MM.1S (cell line): ENCODE results near the gene BTBD1.

Experiments
- DNase-seq: peaks from one replicate; pipeline ENCODE4 v3.0.0-alpha.2; 2015
- H2AFZ ChIP-seq: fragments of 300-600 bp; sonication (generic); 2 replicates; pipeline ENCODE4 v1.6.0; 2016; ENCODE audit warnings: antibody characterized with exemption, low read length
- H3F3A ChIP-seq: fragments of 300-600 bp; sonication (generic); 2 replicates; pipeline ENCODE4 v1.6.1; 2016; ENCODE audit warnings: mild to moderate bottlenecking, antibody characterized with exemption, low read length, moderate library complexity, mixed read lengths; ENCODE audit not compliant: insufficient read depth
- H3K27ac ChIP-seq: fragments of 300-600 bp; sonication (generic); 2 replicates; pipeline ENCODE4 v1.5.1; 2016; ENCODE audit warnings: mild to moderate bottlenecking, low read length
- H3K27me3 ChIP-seq: fragments of 300-600 bp; sonication (generic); replicated peaks from 2 replicates; pipeline ENCODE4 v1.6.0; 2016; ENCODE audit warnings: low read length; ENCODE audit not compliant: insufficient read depth
- H3K36me3 ChIP-seq: fragments of 300-600 bp; sonication (generic); replicated peaks from 2 replicates; pipeline ENCODE4 v1.6.1; 2016; ENCODE audit warnings: mild to moderate bottlenecking, low read length, mixed read lengths; ENCODE audit not compliant: insufficient read depth
- H3K4me1 ChIP-seq: fragments of 300-600 bp; sonication (generic); 2 replicates; pipeline ENCODE4 v1.6.1; 2016; ENCODE audit warnings: low read length, mixed read lengths
- H3K4me2 ChIP-seq: fragments of 300-600 bp; sonication (generic); 2 replicates; pipeline ENCODE4 v1.6.0; 2016; ENCODE audit warnings: low read depth, low read length
- H3K4me3 ChIP-seq: fragments of 300-600 bp; sonication (generic); 2 replicates; pipeline ENCODE4 v1.5.1; 2016; ENCODE audit warnings: low read length, mixed read lengths
- H3K79me2 ChIP-seq: fragments of 300-600 bp; sonication (generic); 2 replicates; pipeline ENCODE4 v1.6.1; 2016; ENCODE audit warnings: mixed run types, low read length, mixed read lengths
- H3K9ac ChIP-seq: fragments of 300-600 bp; sonication (generic); 2 replicates; pipeline ENCODE4 v1.6.1; 2016; ENCODE audit warnings: low read length, mixed read lengths
- H3K9me2 ChIP-seq: fragments of 300-600 bp; sonication (generic); replicated peaks from 2 replicates; pipeline ENCODE4 v1.6.1; 2016; ENCODE audit warnings: mild to moderate bottlenecking, low read length, mixed read lengths; ENCODE audit not compliant: insufficient read depth
- H3K9me3 ChIP-seq: fragments of 300-600 bp; sonication (generic); replicated peaks from 2 replicates; pipeline ENCODE4 v1.6.1; 2016; ENCODE audit warnings: mild to moderate bottlenecking, low read length, mixed read lengths; ENCODE audit not compliant: insufficient read depth
- H4K20me1 ChIP-seq: fragments of 300-600 bp; sonication (generic); 2 replicates; pipeline ENCODE4 v1.6.1; 2016; ENCODE audit warnings: mild to moderate bottlenecking, low read length, moderate library complexity, mixed read lengths; ENCODE audit not compliant: insufficient read depth
- EZH2 ChIP-seq: fragments of 300-600 bp; sonication (generic); optimal IDR thresholded peaks from 2 replicates; pipeline ENCODE3; 2017; ENCODE audit warnings: low read depth, mild to moderate bottlenecking, antibody characterized with exemption, low read length, mixed read lengths
- EZH2phosphoT487 ChIP-seq: fragments of 300-600 bp; sonication (generic); IDR thresholded peaks from 2 replicates; pipeline ENCODE4 v1.6.1; 2018; ENCODE audit warnings: antibody characterized with exemption, low read length
- TF ChIP-seq, protein P1 (sequence below): fragments of 300-600 bp; sonication (generic); IDR thresholded peaks from 2 replicates; pipeline ENCODE4 v1.5.1; 2016; ENCODE audit warnings: antibody characterized with exemption, low read length, mixed read lengths

The BTBD1 gene

DNA sequence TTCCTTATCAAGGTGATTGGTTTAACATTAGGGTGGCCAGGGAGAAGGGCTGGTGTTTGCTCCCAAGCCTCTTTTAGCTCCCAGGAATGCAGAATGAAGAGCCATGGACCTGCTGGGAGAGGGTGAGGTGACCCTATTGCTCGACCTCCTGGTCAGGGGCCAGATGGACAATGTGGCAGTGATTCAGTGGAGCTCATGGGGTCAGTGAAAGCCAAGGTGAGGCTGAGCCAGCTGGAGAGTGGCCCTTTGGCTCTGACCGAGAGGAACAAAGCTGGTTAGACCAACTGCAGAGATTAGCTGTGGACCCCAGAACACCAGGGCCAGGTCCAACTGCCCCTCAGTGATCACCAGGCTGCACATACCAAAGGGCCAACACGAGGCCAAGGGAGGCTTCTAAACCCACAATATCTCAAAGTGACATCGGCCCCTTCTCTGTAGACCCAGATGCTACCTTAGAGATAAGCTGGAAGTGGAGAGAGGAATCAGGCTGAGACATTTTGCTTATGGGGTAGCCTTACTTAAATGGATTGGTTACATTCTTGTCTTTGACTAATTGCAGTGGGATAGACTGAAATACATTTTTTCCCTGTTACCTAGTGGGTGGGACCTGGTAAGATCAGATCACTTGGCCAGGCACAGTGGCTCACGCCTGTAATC lies 15.8 kb upstream of the BTBD1 start:
- no peaks in the 10 kb centered on the region for H3F3A ChIP-seq
- no peak overlapping the region for H3K9ac ChIP-seq
- H3K4me1 ChIP-seq, result no peaks in the 10 kb centered on the region
- no peak overlapping the region for H3K27ac ChIP-seq
- H3K9me3 ChIP-seq, result no peaks in the 10 kb centered on the region
- H3K4me2 ChIP-seq, result no peak overlapping the region
- no peaks in the 10 kb centered on the region for H4K20me1 ChIP-seq
- H2AFZ ChIP-seq, result no peak overlapping the region
- no peaks in the 10 kb centered on the region for H3K79me2 ChIP-seq
- H3K4me3 ChIP-seq, result no peak overlapping the region
- H3K9me2 ChIP-seq, result no peaks in the 10 kb centered on the region
- no peak for TF ChIP-seq EZH2phosphoT487
- TF ChIP-seq, protein P1, sequence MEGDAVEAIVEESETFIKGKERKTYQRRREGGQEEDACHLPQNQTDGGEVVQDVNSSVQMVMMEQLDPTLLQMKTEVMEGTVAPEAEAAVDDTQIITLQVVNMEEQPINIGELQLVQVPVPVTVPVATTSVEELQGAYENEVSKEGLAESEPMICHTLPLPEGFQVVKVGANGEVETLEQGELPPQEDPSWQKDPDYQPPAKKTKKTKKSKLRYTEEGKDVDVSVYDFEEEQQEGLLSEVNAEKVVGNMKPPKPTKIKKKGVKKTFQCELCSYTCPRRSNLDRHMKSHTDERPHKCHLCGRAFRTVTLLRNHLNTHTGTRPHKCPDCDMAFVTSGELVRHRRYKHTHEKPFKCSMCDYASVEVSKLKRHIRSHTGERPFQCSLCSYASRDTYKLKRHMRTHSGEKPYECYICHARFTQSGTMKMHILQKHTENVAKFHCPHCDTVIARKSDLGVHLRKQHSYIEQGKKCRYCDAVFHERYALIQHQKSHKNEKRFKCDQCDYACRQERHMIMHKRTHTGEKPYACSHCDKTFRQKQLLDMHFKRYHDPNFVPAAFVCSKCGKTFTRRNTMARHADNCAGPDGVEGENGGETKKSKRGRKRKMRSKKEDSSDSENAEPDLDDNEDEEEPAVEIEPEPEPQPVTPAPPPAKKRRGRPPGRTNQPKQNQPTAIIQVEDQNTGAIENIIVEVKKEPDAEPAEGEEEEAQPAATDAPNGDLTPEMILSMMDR, result no peak
- TF ChIP-seq EZH2, result no peak
- H3K27me3 ChIP-seq, result no peaks in the 10 kb centered on the region
- DNase-seq, result no peak
- H3K36me3 ChIP-seq, result no peaks in the 10 kb centered on the region

DNA sequence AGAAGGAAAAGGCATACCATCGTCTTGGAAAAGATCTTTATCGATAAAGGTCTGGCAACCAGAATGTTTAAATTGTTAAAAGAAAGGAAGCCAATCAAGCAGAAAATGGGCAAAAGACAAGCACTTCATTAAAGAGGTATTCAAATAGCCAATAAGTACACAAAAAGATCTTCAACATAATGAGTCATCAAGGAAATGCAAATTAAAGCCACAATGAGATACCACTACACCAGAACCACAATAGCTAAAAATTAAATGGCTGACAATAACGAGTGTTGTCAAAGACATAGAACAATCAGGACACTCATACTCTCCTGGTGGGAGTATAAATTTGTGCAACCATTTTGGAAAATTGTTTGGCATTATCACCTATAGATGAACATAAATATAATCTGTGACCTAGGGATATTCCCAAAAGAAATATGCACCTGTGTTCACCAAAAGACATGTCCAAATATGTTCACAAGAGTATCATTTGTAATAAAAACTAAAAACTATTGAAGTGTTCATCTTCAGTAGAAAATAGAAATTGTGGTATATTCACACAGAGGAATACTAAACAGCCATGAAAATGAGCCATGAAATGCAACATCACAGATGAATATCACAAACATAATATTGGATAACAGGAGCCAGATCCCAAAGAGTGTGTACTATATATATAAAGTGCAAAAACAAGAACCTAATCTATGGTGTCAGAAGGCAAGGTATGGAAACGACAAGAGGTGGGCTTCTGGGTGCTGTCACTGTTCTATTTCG lies 14.4 kb upstream of the BTBD1 start:
- Histone ChIP-seq H3K27ac (no peak overlapping the region), H3K9me3 (no peaks in the 10 kb centered on the region), H4K20me1 (no peaks in the 10 kb centered on the region), H3K27me3 (no peaks in the 10 kb centered on the region), H3K4me3 (no peak overlapping the region), H2AFZ (no peak overlapping the region), H3F3A (no peaks in the 10 kb centered on the region), H3K4me1 (no peaks in the 10 kb centered on the region), H3K9ac (no peak overlapping the region), H3K79me2 (no peaks in the 10 kb centered on the region), H3K4me2 (no peak overlapping the region), H3K9me2 (no peaks in the 10 kb centered on the region), H3K36me3 (no peaks in the 10 kb centered on the region)
- DNase-seq, result no peak
- TF ChIP-seq EZH2 (no peak), EZH2phosphoT487 (no peak)
- TF ChIP-seq, protein P1, result no peak

DNA sequence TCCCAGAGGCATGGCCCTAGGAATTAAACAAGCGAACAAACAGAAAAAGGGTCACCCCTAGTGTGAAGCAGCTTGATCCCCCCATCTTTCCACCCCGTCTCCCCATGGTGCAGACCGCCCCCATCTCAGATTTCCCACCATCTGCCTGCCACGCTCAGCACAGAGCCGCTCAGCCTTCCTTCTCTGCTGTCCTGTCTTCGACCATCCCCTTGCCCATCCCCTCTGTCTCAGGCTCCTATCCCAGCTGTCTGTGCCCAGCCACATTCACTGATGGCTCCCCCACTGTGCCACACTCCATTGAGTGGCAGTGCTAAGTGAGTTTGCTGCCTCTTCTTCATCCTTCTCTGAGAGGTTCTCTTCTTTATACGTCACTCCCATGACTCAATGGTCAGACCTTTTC lies 11.7 kb upstream of the BTBD1 start:
- DNase-seq, result no peak
- no peak overlapping the region for H3K4me2 ChIP-seq
- no peaks in the 10 kb centered on the region for H3K9me3 ChIP-seq
- H3K9me2 ChIP-seq, result no peaks in the 10 kb centered on the region
- no peaks in the 10 kb centered on the region for H3K4me1 ChIP-seq
- no peaks in the 10 kb centered on the region for H3K36me3 ChIP-seq
- H4K20me1 ChIP-seq, result no peaks in the 10 kb centered on the region
- H3K27ac ChIP-seq, result no peak overlapping the region
- H3K27me3 ChIP-seq, result no peaks in the 10 kb centered on the region
- TF ChIP-seq EZH2phosphoT487, result no peak
- TF ChIP-seq, protein P1, result no peak
- no peak for TF ChIP-seq EZH2
- H3F3A ChIP-seq, result no peaks in the 10 kb centered on the region
- H2AFZ ChIP-seq, result no peak overlapping the region
- H3K9ac ChIP-seq, result no peak overlapping the region
- H3K79me2 ChIP-seq, result no peaks in the 10 kb centered on the region
- no peak overlapping the region for H3K4me3 ChIP-seq
